Stimulated activated CD4-positive, alpha-beta T cell treated with anti-CD3 and anti-CD28 coated beads, Interleukin-1b, Interleukin-23, amount 100 ng/mL, for 1 hour (primary cell): Measurements from ENCODE around the gene ARSA.

ENCODE experiments used
- DNase-seq, 2 donors: peaks; one replicate each; pipeline ENCODE4 v3.0.0-alpha.2; 2020; ENCODE audit warnings: low read depth in 2 of 2

Gene ARSA

GRCh38 chr22:50604256-50605001, 23.5 kb downstream of the ARSA start:
- no peak for DNase-seq

- DNase-seq, result no peak
Measured at GRCh38 chr22:50603511-50604255, 24.3 kb downstream of the ARSA start.

GRCh38 chr22:50602338-50602700, 25.6 kb downstream of the ARSA start:
- DNase-seq, result no peak

GRCh38 chr22:50601669-50602337, 26.1 kb downstream of the ARSA start:
- no peak for DNase-seq

GRCh38 chr22:50600967-50601668, 26.8 kb downstream of the ARSA start:
- no peak for DNase-seq

GRCh38 chr22:50600538-50600937, 27.4 kb downstream of the ARSA start, which contains the start of gene MAPK8IP2:
Gene MAPK8IP2 (plus strand): TSS chr22:50600793. CDS start chr22:50600819, 26 bp downstream.
- DNase-seq, result no peak

GRCh38 chr22:50599816-50600455, 28.0 kb downstream of the ARSA start:
- no peak for DNase-seq

GRCh38 chr22:50597097-50597496, 30.9 kb downstream of the ARSA start:
- no peak for DNase-seq

- no peak for DNase-seq
Measured at GRCh38 chr22:50595189-50595588, 32.8 kb downstream of the ARSA start.

GRCh38 chr22:50587407-50587806, 40.5 kb downstream of the ARSA start:
- DNase-seq, result no peak

GRCh38 chr22:50586416-50586815, 41.5 kb downstream of the ARSA start:
- no peak for DNase-seq

- DNase-seq, result no peak
Measured at GRCh38 chr22:50585781-50586180, 42.2 kb downstream of the ARSA start.

GRCh38 chr22:50585238-50585637, 42.7 kb downstream of the ARSA start:
- DNase-seq, result no peak

GRCh38 chr22:50584106-50585096, 43.6 kb downstream of the ARSA start:
- no peak for DNase-seq

GRCh38 chr22:50583294-50583861, 44.6 kb downstream of the ARSA start:
- DNase-seq, result peak in 1 of 2 donors; percentile 10

GRCh38 chr22:50582493-50583293, 45.3 kb downstream of the ARSA start, which contains the start of gene CHKB:
Gene CHKB (minus strand): TSS chr22:50582849. CDS start chr22:50582781, 68 bp downstream.
- DNase-seq, result peak; percentile 95

GRCh38 chr22:50581950-50582492, 45.9 kb downstream of the ARSA start:
- DNase-seq, result no peak
